ENCODE results near the gene KLHL22. TPM values are rescaled to one million over a fixed set of nuclear protein-coding genes. Genes with fewer than 3 reads are reported as not detected.
"Not testable (repeated sequence)": the region's sequence is repeated elsewhere in the genome, so short reads cannot be mapped to it uniquely, and the experiment has no call there.

Gene KLHL22
- total and polyA plus RNA-seq, 2 experiments from 2014 or later = 33.8 to 55.0 TPM

- Histone ChIP-seq H3K36me3 (no peaks in the 10 kb centered on the region), H3K27ac (no peak overlapping the region), H3K27me3 (no peaks in the 10 kb centered on the region), H3K9me3 (ENCODE audit: low read depth) (no peaks in the 10 kb centered on the region), H3K4me1 (ENCODE audit: low read depth) (peaks cover 22% of the 10 kb centered on the region), H3K4me3 (no peak overlapping the region)
- TF ChIP-seq, protein P1, sequence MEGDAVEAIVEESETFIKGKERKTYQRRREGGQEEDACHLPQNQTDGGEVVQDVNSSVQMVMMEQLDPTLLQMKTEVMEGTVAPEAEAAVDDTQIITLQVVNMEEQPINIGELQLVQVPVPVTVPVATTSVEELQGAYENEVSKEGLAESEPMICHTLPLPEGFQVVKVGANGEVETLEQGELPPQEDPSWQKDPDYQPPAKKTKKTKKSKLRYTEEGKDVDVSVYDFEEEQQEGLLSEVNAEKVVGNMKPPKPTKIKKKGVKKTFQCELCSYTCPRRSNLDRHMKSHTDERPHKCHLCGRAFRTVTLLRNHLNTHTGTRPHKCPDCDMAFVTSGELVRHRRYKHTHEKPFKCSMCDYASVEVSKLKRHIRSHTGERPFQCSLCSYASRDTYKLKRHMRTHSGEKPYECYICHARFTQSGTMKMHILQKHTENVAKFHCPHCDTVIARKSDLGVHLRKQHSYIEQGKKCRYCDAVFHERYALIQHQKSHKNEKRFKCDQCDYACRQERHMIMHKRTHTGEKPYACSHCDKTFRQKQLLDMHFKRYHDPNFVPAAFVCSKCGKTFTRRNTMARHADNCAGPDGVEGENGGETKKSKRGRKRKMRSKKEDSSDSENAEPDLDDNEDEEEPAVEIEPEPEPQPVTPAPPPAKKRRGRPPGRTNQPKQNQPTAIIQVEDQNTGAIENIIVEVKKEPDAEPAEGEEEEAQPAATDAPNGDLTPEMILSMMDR (IDR thresholded peaks at IDR 0.05; ENCODE audit: low read depth, low read length) = no peak
- DNase-seq (ENCODE audit: low read depth in 1 of 2, low spot score in 1 of 2) = peak in 1 of 2 donors; percentile 81
Measured at GRCh38 chr22:20514658-20515406, 19.2 kb upstream of the KLHL22 start.

DNA sequence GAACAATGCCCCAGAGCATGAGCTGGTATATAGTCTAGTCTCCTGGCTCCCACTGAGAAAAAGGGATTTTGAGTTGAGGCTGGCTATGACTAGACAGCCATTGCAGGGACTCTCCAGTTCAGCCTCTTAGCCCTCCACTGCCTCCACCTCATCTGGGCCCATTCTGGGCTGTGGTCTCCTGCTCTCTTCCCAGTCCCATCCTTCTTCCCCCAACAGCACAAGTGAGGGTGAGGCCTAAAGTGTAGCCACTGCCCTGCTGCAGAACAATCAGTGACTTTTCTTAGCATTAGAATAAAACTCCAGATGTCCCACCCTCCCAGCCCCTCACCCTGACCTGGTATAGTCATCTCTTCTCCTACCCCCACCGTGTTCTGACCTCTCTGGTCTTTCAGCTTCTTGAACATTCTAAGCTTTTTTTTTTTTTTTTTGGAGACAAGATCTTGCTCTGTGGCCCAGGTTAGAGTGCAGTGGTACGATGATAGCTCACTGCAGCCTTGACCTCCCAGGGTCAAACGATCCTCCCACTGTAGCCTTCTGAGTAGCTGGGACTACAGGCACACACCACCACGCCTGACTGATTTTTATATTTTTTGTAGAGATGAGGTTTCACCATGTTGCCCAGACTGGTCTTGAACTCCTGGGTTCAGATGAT, 16.1 kb upstream of the KLHL22 start:
- no peak overlapping the region for H3K27ac ChIP-seq

DNA sequence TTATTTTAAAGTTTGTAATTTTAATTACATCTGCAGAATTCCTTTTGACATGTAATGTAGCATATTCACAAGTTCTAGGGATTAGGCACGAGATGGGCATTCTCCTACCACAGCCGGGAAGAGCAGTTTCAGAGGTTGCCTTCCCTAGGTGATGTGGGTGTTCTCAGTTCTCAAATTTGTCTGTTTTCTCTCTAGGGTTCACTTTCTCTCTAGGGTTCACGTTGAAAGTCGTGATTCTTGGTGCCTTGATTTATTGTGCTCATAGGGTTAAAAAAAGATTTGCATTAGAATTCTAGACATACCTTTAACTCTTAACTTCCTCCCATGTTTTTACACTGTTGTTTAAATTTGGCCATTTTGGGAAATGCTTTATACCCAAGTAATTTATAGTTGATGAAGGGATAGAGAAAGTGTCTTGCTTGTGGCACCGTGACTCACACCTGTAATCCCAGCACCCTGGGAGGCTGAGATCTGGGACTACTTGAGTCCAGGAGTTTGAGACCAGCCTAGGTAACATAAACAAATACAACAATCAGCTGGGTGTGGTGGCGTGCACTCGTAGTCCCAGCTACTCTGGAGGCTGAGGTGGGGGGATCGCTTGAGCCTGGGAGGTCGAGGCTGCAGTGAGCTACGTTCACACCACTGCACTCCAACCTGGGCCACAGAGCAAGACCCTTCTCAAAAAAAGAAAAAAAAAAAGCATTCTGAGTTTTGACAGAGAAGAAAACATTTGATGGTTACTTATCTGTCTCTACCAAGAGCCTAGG, 15.4 kb upstream of the KLHL22 start:
- TF ChIP-seq, protein P1 (IDR thresholded peaks at IDR 0.05; ENCODE audit: low read depth, low read length) = no peak
- H3K4me3 ChIP-seq = no peak overlapping the region
- peak overlapping the region; percentile 92 for H3K27ac ChIP-seq
- H3K4me1 ChIP-seq (ENCODE audit: low read depth) = peaks cover 22% of the 10 kb centered on the region
- no peaks in the 10 kb centered on the region for H3K9me3 ChIP-seq (ENCODE audit: low read depth)
- H3K27me3 ChIP-seq = no peaks in the 10 kb centered on the region
- H3K36me3 ChIP-seq = no peaks in the 10 kb centered on the region
- no peak for DNase-seq (ENCODE audit: low read depth in 1 of 2, low spot score in 1 of 2)

More for the DNA sequence above, 16.1 kb upstream of the KLHL22 start:
- Histone ChIP-seq H3K9me3 (ENCODE audit: low read depth) (no peaks in the 10 kb centered on the region), H3K36me3 (no peaks in the 10 kb centered on the region), H3K27me3 (no peaks in the 10 kb centered on the region), H3K4me1 (ENCODE audit: low read depth) (peaks cover 22% of the 10 kb centered on the region), H3K4me3 (no peak overlapping the region)
- DNase-seq (ENCODE audit: low read depth in 1 of 2, low spot score in 1 of 2) = no peak
- TF ChIP-seq, protein P1 (IDR thresholded peaks at IDR 0.05; ENCODE audit: low read depth, low read length) = no peak

DNA sequence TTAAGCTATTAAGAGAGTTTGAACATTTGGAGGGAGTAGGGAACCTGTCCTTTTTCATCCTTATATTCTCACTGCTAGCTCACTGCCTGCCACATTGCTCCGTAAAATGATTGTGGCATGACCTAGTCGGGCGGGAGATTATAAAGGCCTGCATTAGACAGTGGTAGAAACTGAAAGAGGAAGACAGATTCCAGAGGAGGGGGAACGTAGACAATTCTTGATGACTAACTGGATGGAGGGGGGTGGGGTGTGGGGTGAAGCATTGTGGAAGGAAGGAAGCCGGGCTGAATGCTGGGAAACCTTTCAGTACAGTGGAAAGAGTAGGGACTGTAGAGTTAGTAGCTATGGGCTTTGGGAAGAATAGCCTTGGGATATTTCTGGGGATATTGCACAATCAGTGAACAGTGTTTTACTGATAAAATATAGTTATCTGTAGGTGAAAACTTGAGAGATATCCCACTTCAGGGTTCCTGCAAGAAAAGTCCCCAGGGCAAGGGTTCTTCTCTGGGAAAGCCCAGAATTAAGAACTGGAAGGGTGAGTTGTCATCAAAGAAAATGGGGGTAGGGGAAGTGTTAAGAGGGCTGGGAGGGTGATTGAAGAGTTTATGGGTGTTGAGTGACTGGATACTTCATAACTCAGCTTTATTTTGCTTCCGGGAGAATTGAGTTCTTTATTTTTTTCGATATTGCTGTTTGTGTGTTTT, 13.9 kb upstream of the KLHL22 start:
- Histone ChIP-seq H3K36me3 (no peaks in the 10 kb centered on the region), H3K4me1 (ENCODE audit: low read depth) (peaks cover 22% of the 10 kb centered on the region), H3K4me3 (peak overlapping the region; percentile 84), H3K27ac (peak overlapping the region; percentile 92), H3K9me3 (ENCODE audit: low read depth) (no peaks in the 10 kb centered on the region), H3K27me3 (no peaks in the 10 kb centered on the region)
- TF ChIP-seq, protein P1 (IDR thresholded peaks at IDR 0.05; ENCODE audit: low read depth, low read length) = no peak
- peak; percentile 70 to 95 for DNase-seq (ENCODE audit: low read depth in 1 of 2, low spot score in 1 of 2)

DNA sequence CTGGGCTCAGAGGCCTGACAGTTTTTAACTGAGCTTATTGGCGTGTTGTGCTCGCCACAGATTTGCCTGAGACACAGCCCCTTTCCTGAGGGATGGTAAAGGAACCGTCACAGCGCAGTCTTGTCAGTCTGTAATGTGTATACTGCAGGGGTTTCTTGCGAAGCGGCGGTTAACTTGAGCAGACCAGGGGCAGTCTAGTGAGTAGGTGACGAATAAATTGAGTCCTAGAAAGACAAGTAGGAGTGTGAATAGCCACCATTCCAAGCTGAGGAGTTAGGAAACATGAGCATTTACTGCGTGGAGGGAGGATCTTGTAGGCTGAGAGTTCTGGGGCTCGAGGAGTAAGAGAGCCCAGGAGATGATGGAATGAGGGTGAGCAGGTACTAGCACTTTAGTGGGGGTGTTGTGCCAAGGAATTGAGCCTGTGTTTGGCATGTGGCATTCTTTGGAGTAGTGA, 13.2 kb upstream of the KLHL22 start:
- TF ChIP-seq, protein P1 (IDR thresholded peaks at IDR 0.05; ENCODE audit: low read depth, low read length) = no peak
- H3K27ac ChIP-seq = peak overlapping the region; percentile 92

GRCh38 chr22:20508067-20508755, 12.6 kb upstream of the KLHL22 start:
- peak overlapping the region; percentile 92 for H3K27ac ChIP-seq
- H3K27me3 ChIP-seq; H3K36me3 ChIP-seq; H3K9me3 ChIP-seq (ENCODE audit: low read depth): not testable (repeated sequence)
- peaks cover 22% of the 10 kb centered on the region for H3K4me1 ChIP-seq (ENCODE audit: low read depth)
- H3K4me3 ChIP-seq = peak overlapping the region; percentile 84
- peak in 1 of 2 donors; percentile 35 for DNase-seq (ENCODE audit: low read depth in 1 of 2, low spot score in 1 of 2)

More for the DNA sequence above, 13.2 kb upstream of the KLHL22 start:
- DNase-seq (ENCODE audit: low read depth in 1 of 2, low spot score in 1 of 2) = no peak
- Histone ChIP-seq H3K4me3 (peak overlapping the region; percentile 84), H3K4me1 (ENCODE audit: low read depth) (peaks cover 22% of the 10 kb centered on the region), H3K9me3 (ENCODE audit: low read depth) (no peaks in the 10 kb centered on the region), H3K36me3 (no peaks in the 10 kb centered on the region), H3K27me3 (no peaks in the 10 kb centered on the region)
